SU-DHL-6 (cell line): Measurements from ENCODE around the gene LCAT.

Source experiments
- EZH2phosphoT487 ChIP-seq: fragments of 200-600 bp; sonication (generic), shearing (Covaris generic); conservative IDR thresholded peaks from 2 replicates; pipeline ENCODE4 v1.6.1; 2018; ENCODE audit warnings: mild to moderate bottlenecking, antibody characterized with exemption, low read length, moderate library complexity, mixed read lengths
- TF ChIP-seq, protein P1 (sequence below): fragments of 200-600 bp; sonication (generic); IDR thresholded peaks from one replicate; pipeline ENCODE4 v1.5.1; 2017; ENCODE audit warnings: antibody characterized with exemption, mild to moderate bottlenecking, low read length, moderate library complexity; ENCODE audit not compliant: insufficient read depth, poor library complexity, severe bottlenecking

DNA sequence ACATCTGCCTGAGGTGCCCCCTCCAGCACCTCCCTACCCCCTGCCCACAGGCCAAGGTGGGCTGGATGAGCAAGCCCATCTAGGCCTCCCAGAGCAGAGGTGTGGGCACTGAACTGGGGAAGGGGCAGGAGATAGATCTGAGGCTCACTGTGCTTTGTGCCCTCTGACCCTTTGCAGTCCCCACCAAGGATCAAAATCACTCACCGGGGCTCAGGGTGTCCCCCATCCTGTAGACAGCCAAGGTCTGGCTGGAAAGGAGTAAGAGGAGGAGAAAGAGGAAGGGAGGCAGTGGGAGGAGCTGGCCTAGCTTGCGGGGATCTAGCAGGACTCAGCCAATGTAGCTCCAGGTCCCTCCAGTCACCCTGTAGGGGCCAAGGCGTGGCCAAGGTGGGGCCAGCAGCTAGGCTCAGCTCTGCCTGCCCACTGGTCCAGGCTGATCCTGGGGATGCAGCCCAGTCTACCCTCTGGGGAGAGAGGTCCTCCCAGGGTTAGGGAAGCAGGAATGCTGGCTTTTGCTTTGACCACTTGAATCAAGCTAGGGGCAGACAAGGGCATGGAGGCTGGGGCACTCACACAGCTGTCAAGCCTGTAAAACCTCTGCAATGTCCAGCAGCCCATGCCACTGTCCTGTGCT lies 22.7 kb upstream of the LCAT start:
- TF ChIP-seq, protein P1, sequence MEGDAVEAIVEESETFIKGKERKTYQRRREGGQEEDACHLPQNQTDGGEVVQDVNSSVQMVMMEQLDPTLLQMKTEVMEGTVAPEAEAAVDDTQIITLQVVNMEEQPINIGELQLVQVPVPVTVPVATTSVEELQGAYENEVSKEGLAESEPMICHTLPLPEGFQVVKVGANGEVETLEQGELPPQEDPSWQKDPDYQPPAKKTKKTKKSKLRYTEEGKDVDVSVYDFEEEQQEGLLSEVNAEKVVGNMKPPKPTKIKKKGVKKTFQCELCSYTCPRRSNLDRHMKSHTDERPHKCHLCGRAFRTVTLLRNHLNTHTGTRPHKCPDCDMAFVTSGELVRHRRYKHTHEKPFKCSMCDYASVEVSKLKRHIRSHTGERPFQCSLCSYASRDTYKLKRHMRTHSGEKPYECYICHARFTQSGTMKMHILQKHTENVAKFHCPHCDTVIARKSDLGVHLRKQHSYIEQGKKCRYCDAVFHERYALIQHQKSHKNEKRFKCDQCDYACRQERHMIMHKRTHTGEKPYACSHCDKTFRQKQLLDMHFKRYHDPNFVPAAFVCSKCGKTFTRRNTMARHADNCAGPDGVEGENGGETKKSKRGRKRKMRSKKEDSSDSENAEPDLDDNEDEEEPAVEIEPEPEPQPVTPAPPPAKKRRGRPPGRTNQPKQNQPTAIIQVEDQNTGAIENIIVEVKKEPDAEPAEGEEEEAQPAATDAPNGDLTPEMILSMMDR: no peak
- TF ChIP-seq EZH2phosphoT487: no peak
